Liver (tissue), 9 donors: ENCODE data around the gene TLR3. TPM values are rescaled to one million over a fixed set of nuclear protein-coding genes. Genes with fewer than 3 reads are reported as not detected.
"Not testable (repeated sequence)": the region's sequence is repeated elsewhere in the genome, so short reads cannot be mapped to it uniquely, and the experiment has no call there.

ENCODE experiments used
- DNase-seq: peaks from one replicate; pipeline ENCODE4 v3.0.0-alpha.2; 2017; ENCODE audit warnings: low spot score
- H3K27ac ChIP-seq, 2 donors: one replicate each; pipeline ENCODE4 v1.7.0; 2013; ENCODE audit warnings: inconsistent platforms in 2 of 2, low read length in 2 of 2, control low read depth in 1 of 2, low read depth in 1 of 2, mild to moderate bottlenecking in 1 of 2
- H3K27me3 ChIP-seq, 4 donors: one replicate each; pipeline versions ENCODE4 v1.6.1 to v1.7.0; 2013; ENCODE audit warnings: low read length in 3 of 4, inconsistent platforms in 1 of 4, mild to moderate bottlenecking in 1 of 4, moderate library complexity in 1 of 4; ENCODE audit not compliant: control insufficient read depth in 4 of 4, insufficient read depth in 4 of 4
- H3K36me3 ChIP-seq, 4 donors: one replicate each; pipeline versions ENCODE4 v1.6.1 to v1.7.0; 2013; ENCODE audit warnings: low read length in 3 of 4, mild to moderate bottlenecking in 3 of 4, low read depth in 1 of 4, moderate library complexity in 1 of 4; ENCODE audit not compliant: control insufficient read depth in 4 of 4, insufficient read depth in 3 of 4
- H3K4me1 ChIP-seq, 4 donors: one replicate each; pipeline versions ENCODE4 v1.6.1 to v1.7.0; 2013; ENCODE audit warnings: low read length in 3 of 4, mild to moderate bottlenecking in 3 of 4, moderate library complexity in 1 of 4; ENCODE audit not compliant: control insufficient read depth in 4 of 4, insufficient read depth in 4 of 4
- H3K4me3 ChIP-seq, 3 donors: one replicate each; pipeline versions ENCODE4 v1.6.1 to v1.7.0; 2013; ENCODE audit warnings: low read length in 3 of 3, control low read depth in 1 of 3, low read depth in 1 of 3, mild to moderate bottlenecking in 1 of 3
- H3K9ac ChIP-seq, 2 donors: one replicate each; pipeline ENCODE4 v1.7.0; 2013; ENCODE audit warnings: low read length in 2 of 2, mild to moderate bottlenecking in 2 of 2, moderate library complexity in 2 of 2, control low read depth in 1 of 2, low read depth in 1 of 2
- H3K9me3 ChIP-seq, 4 donors: one replicate each; pipeline versions ENCODE4 v1.6.1 to v1.7.0; 2013; ENCODE audit warnings: low read length in 3 of 4; ENCODE audit not compliant: control insufficient read depth in 4 of 4
- ATF3 ChIP-seq: IDR thresholded peaks from 2 replicates; pipeline ENCODE4 v1.6.1; 2016; ENCODE audit warnings: antibody characterized with exemption
- CTCF ChIP-seq: fragments of 150-350 bp; IDR thresholded peaks from 2 replicates; pipeline ENCODE4 v1.5.1; 2017; ENCODE audit warnings: improper control_type of control experiment, low read depth, low read length; ENCODE audit not compliant: missing input control
- EGR1 ChIP-seq, 2 donors: IDR thresholded peaks; 2 replicates each; pipeline ENCODE4 v1.6.1; 2016 to 2018; ENCODE audit warnings: antibody characterized with exemption in 2 of 2, low read depth in 2 of 2
- FOXA1 ChIP-seq: IDR thresholded peaks from 2 replicates; pipeline ENCODE4 v1.6.1; 2016; ENCODE audit warnings: antibody characterized with exemption
- FOXA2 ChIP-seq: IDR thresholded peaks from 2 replicates; pipeline ENCODE4 v1.6.1; 2016; ENCODE audit warnings: antibody characterized with exemption
- GABPA ChIP-seq, 2 donors: IDR thresholded peaks in 1 of 2; conservative IDR thresholded peaks in 1 of 2; 2 replicates each; pipeline ENCODE4 v1.6.1; 2016; ENCODE audit warnings: antibody characterized with exemption in 2 of 2, mild to moderate bottlenecking in 1 of 2, moderate library complexity in 1 of 2
- HNF4A ChIP-seq, 2 donors: conservative IDR thresholded peaks; 2 replicates each; pipeline ENCODE4 v1.6.1; 2016; ENCODE audit warnings: antibody characterized with exemption in 2 of 2, mild to moderate bottlenecking in 2 of 2
- HNF4G ChIP-seq: IDR thresholded peaks from 2 replicates; pipeline ENCODE4 v1.6.1; 2016; ENCODE audit warnings: antibody characterized with exemption
- JUND ChIP-seq, 2 donors: IDR thresholded peaks; 2 replicates each; pipeline ENCODE4 v1.6.1; 2016; ENCODE audit warnings: antibody characterized with exemption in 2 of 2
- MAX ChIP-seq: IDR thresholded peaks from 2 replicates; pipeline ENCODE4 v1.6.1; 2016; ENCODE audit warnings: antibody characterized with exemption
- NR2F2 ChIP-seq: IDR thresholded peaks from 2 replicates; pipeline ENCODE4 v1.6.1; 2016; ENCODE audit warnings: antibody characterized with exemption
- RAD21 ChIP-seq, 2 donors: IDR thresholded peaks; 2 replicates each; pipeline ENCODE4 v1.6.1; 2016; ENCODE audit warnings: antibody characterized with exemption in 2 of 2, mild to moderate bottlenecking in 2 of 2
- REST ChIP-seq: IDR thresholded peaks from 2 replicates; pipeline ENCODE4 v1.6.1; 2016; ENCODE audit warnings: antibody characterized with exemption, mild to moderate bottlenecking
- RXRA ChIP-seq, 2 donors: IDR thresholded peaks; 2 replicates each; pipeline ENCODE4 v1.6.1; 2017 to 2018; ENCODE audit warnings: antibody characterized with exemption in 2 of 2, mild to moderate bottlenecking in 1 of 2
- SP1 ChIP-seq: IDR thresholded peaks from 2 replicates; pipeline ENCODE4 v1.6.1; 2018; ENCODE audit warnings: antibody characterized with exemption, mild to moderate bottlenecking
- TAF1 ChIP-seq: conservative IDR thresholded peaks from 2 replicates; pipeline ENCODE4 v1.6.1; 2016; ENCODE audit warnings: antibody characterized with exemption, mild to moderate bottlenecking
- YY1 ChIP-seq: IDR thresholded peaks from 2 replicates; pipeline ENCODE4 v1.6.1; 2016; ENCODE audit warnings: antibody characterized with exemption, mild to moderate bottlenecking
- ZBTB33 ChIP-seq: IDR thresholded peaks from 2 replicates; pipeline ENCODE4 v1.6.1; 2016; ENCODE audit warnings: antibody characterized with exemption
- WGBS: extraction: QIAGEN DNeasy Blood & Tissue Kit; methylation state at CpG from one replicate; pipeline ENCODE4 v1.1.7; 2013; 5-methylcytosine and 5-hydroxymethylcytosine counted together
- polyA plus RNA-seq, 2 donors: library from polyadenylated mRNA; stranded (reverse) in 1 of 2; unstranded in 1 of 2; fragments of 200-250 nt in 1 of 2; fragments of >200 nt in 1 of 2; fragmentation: Nextera tagmentation in 1 of 2; extraction: Ambion mirVana in 1 of 2; gene quantifications; one replicate each; pipeline versions ENCODE4 v1.2.1 to v1.2.3, GENCODE V29; 2013 to 2015
- total RNA-seq, 2 donors: library from RNA; depleted of rRNA; stranded (reverse); fragments of >200 nt; gene quantifications; one replicate each; pipeline ENCODE4 v1.2.3, GENCODE V29; 2014
- donor health status: healthy.
- donor health status: healthy.
- donor health status: healthy.
- donor health status: healthy.
- donor health status: healthy.

TLR3 gene
- total and polyA plus RNA-seq, 4 donors, result 1.3 to 4.3 (median 2.4) TPM

GRCh38 chr4:186040316-186040715, 28.6 kb upstream of the TLR3 start:
- WGBS, result 80% methylated on average over 12 of the region's 12 CpGs
- H3K4me3 ChIP-seq, result no peak overlapping the region
- no peak overlapping the region for H3K27ac ChIP-seq
- DNase-seq, result no peak
- no peaks in the 10 kb centered on the region for H3K9me3 ChIP-seq
- no peak for TF ChIP-seq CTCF
- no peak for TF ChIP-seq YY1
- TF ChIP-seq EGR1 (IDR thresholded peaks at IDR 0.05; ENCODE audit: low read depth in 2 of 2), result no peak
- no peak for TF ChIP-seq MAX
- TF ChIP-seq RXRA (IDR thresholded peaks at IDR 0.05), result no peak
- no peak for TF ChIP-seq HNF4G
- no peak for TF ChIP-seq ZBTB33
- no peak for TF ChIP-seq HNF4A (conservative IDR thresholded peaks at IDR 0.05)
- no peak for TF ChIP-seq SP1
- no peak for TF ChIP-seq JUND (IDR thresholded peaks at IDR 0.05)
- no peak for TF ChIP-seq NR2F2
- TF ChIP-seq FOXA1, result no peak
- TF ChIP-seq REST, result no peak
- no peak for TF ChIP-seq ATF3
- no peak for TF ChIP-seq RAD21 (IDR thresholded peaks at IDR 0.05)
- TF ChIP-seq FOXA2, result no peak
- no peak for TF ChIP-seq GABPA (IDR thresholded peaks at IDR 0.05 in 1 of 2, conservative IDR thresholded peaks at IDR 0.05 in 1 of 2)
- no peak for TF ChIP-seq TAF1
- H3K9ac ChIP-seq, result no peak overlapping the region
- no peaks in the 10 kb centered on the region for H3K36me3 ChIP-seq
- no peaks in the 10 kb centered on the region for H3K27me3 ChIP-seq
- H3K4me1 ChIP-seq, result peaks cover 0 to 7% (median 3%) of the 10 kb centered on the region in 4 donors

- not testable (repeated sequence) for H3K36me3 ChIP-seq, H3K27ac ChIP-seq, H3K9ac ChIP-seq, H3K4me1 ChIP-seq, DNase-seq, H3K9me3 ChIP-seq, H3K27me3 ChIP-seq, H3K4me3 ChIP-seq
- 82% methylated on average over 5 of the region's 5 CpGs for WGBS
Observed at GRCh38 chr4:186047501-186047900, 21.5 kb upstream of the TLR3 start.

GRCh38 chr4:186050135-186050534, 18.8 kb upstream of the TLR3 start:
- H3K36me3 ChIP-seq, H3K4me1 ChIP-seq, H3K27me3 ChIP-seq, H3K9me3 ChIP-seq, H3K9ac ChIP-seq, H3K27ac ChIP-seq, H3K4me3 ChIP-seq, DNase-seq: not testable (repeated sequence)
- WGBS, result 79% methylated on average over 8 of the region's 8 CpGs
